Measurements from ENCODE around the gene RAB40C.

The RAB40C gene

DNA sequence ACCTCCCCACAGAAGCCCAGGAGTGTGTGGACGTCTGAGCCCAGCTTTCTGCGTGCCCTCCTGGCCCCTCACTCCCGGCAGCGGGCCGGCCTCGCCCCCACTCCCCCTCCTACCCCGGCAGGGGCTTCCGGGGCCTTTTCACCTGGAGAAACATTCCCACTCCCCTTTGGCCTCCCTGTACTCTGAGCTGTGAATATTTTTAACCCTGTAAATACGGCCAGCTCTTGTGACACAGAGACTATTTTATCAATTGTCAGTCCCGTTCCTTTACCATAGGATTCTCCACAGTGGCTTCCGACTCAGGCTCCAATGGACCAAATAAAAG is 35.6 kb upstream of the RAB40C start:
- TF ChIP-seq GLIS3 (CRISPR knock-in tag; IDR thresholded peaks at IDR 0.05) (no peak), OSR1 (CRISPR knock-in tag; IDR thresholded peaks at IDR 0.05) (no peak), ZNF565 (CRISPR knock-in tag; conservative IDR thresholded peaks at IDR 0.05; ENCODE audit: low read depth) (no peak), ZC3H10 (CRISPR knock-in tag; IDR thresholded peaks at IDR 0.05) (no peak), ARNTL (CRISPR knock-in tag; IDR thresholded peaks at IDR 0.05; ENCODE audit: borderline replicate concordance, low read depth) (no peak), TOX (CRISPR knock-in tag; IDR thresholded peaks at IDR 0.05; ENCODE audit: borderline replicate concordance) (no peak), ZNF70 (CRISPR knock-in tag; IDR thresholded peaks at IDR 0.05) (no peak), CSDC2 (CRISPR knock-in tag; IDR thresholded peaks at IDR 0.05) (no peak), SNAI2 (CRISPR knock-in tag; IDR thresholded peaks at IDR 0.05) (no peak)
- TF ChIP-seq, protein P1, sequence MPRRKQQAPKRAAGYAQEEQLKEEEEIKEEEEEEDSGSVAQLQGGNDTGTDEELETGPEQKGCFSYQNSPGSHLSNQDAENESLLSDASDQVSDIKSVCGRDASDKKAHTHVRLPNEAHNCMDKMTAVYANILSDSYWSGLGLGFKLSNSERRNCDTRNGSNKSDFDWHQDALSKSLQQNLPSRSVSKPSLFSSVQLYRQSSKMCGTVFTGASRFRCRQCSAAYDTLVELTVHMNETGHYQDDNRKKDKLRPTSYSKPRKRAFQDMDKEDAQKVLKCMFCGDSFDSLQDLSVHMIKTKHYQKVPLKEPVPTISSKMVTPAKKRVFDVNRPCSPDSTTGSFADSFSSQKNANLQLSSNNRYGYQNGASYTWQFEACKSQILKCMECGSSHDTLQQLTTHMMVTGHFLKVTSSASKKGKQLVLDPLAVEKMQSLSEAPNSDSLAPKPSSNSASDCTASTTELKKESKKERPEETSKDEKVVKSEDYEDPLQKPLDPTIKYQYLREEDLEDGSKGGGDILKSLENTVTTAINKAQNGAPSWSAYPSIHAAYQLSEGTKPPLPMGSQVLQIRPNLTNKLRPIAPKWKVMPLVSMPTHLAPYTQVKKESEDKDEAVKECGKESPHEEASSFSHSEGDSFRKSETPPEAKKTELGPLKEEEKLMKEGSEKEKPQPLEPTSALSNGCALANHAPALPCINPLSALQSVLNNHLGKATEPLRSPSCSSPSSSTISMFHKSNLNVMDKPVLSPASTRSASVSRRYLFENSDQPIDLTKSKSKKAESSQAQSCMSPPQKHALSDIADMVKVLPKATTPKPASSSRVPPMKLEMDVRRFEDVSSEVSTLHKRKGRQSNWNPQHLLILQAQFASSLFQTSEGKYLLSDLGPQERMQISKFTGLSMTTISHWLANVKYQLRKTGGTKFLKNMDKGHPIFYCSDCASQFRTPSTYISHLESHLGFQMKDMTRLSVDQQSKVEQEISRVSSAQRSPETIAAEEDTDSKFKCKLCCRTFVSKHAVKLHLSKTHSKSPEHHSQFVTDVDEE (CRISPR knock-in tag; IDR thresholded peaks at IDR 0.05): no peak
- TF ChIP-seq, protein P2, sequence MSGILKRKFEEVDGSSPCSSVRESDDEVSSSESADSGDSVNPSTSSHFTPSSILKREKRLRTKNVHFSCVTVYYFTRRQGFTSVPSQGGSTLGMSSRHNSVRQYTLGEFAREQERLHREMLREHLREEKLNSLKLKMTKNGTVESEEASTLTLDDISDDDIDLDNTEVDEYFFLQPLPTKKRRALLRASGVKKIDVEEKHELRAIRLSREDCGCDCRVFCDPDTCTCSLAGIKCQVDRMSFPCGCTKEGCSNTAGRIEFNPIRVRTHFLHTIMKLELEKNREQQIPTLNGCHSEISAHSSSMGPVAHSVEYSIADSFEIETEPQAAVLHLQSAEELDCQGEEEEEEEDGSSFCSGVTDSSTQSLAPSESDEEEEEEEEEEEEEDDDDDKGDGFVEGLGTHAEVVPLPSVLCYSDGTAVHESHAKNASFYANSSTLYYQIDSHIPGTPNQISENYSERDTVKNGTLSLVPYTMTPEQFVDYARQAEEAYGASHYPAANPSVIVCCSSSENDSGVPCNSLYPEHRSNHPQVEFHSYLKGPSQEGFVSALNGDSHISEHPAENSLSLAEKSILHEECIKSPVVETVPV (CRISPR knock-in tag; IDR thresholded peaks at IDR 0.05): no peak
- ATAC-seq: no peak

DNA sequence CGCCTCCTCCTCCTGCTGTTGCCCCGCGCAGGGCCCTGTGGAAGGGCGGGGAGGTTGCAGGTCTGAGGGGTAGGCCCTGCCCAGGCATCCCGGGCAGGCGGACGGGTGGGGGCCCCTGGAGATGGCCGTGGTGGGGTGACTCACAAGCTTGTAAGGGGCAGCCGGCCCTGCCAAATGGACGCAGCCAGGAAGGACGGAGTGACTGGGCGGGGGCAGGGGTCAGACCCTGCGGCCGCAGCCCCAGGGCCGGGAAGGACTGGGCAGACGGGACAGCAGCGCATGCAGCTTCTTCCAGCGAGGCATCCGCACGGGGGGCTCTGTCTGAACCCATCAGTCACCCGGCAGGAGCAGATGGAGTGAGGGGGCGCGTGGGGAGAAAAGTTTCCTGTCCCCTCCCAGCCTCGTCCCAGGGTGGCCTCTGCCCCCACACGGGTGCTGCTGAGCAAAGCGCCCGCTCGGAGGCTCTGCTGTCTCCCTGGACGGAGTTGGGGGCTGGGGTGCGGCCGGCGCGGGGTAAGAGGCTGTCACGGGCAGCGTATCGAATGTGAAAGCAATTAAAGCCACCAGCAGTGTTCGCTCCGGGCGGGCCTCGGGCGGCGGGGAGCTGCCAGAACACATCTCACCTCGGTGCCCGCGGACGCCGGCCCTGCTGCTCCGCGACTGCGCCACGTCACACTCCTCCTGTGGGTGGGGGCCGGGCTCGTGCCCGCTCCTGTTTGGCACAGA is 35.1 kb upstream of the RAB40C start:
- ATAC-seq: no peak; the same call in 1 of the 3 replicates
- no peak for TF ChIP-seq ZC3H10 (CRISPR knock-in tag; IDR thresholded peaks at IDR 0.05)
- TF ChIP-seq ZFP3 (CRISPR knock-in tag; IDR thresholded peaks at IDR 0.05): no peak
- no peak for TF ChIP-seq SNAI2 (CRISPR knock-in tag; IDR thresholded peaks at IDR 0.05)
- no peak for TF ChIP-seq PPARA (CRISPR knock-in tag; IDR thresholded peaks at IDR 0.05; ENCODE audit: borderline replicate concordance)
- TF ChIP-seq TOX (CRISPR knock-in tag; IDR thresholded peaks at IDR 0.05; ENCODE audit: borderline replicate concordance): no peak
- TF ChIP-seq ZNF8 (CRISPR knock-in tag; IDR thresholded peaks at IDR 0.05): no peak
- TF ChIP-seq ARNTL (CRISPR knock-in tag; IDR thresholded peaks at IDR 0.05; ENCODE audit: borderline replicate concordance, low read depth): no peak
- TF ChIP-seq CSDC2 (CRISPR knock-in tag; IDR thresholded peaks at IDR 0.05): no peak
- TF ChIP-seq ISL1 (CRISPR knock-in tag; IDR thresholded peaks at IDR 0.05): no peak
- TF ChIP-seq RARB (CRISPR knock-in tag; IDR thresholded peaks at IDR 0.05): no peak
- TF ChIP-seq, protein P2 (CRISPR knock-in tag; IDR thresholded peaks at IDR 0.05): no peak
- no peak for TF ChIP-seq ZNF70 (CRISPR knock-in tag; IDR thresholded peaks at IDR 0.05)
- TF ChIP-seq BACH2 (CRISPR knock-in tag; IDR thresholded peaks at IDR 0.05; ENCODE audit: borderline replicate concordance): no peak
- no peak for TF ChIP-seq TCF4 (CRISPR knock-in tag; IDR thresholded peaks at IDR 0.05; ENCODE audit: borderline replicate concordance)

DNA sequence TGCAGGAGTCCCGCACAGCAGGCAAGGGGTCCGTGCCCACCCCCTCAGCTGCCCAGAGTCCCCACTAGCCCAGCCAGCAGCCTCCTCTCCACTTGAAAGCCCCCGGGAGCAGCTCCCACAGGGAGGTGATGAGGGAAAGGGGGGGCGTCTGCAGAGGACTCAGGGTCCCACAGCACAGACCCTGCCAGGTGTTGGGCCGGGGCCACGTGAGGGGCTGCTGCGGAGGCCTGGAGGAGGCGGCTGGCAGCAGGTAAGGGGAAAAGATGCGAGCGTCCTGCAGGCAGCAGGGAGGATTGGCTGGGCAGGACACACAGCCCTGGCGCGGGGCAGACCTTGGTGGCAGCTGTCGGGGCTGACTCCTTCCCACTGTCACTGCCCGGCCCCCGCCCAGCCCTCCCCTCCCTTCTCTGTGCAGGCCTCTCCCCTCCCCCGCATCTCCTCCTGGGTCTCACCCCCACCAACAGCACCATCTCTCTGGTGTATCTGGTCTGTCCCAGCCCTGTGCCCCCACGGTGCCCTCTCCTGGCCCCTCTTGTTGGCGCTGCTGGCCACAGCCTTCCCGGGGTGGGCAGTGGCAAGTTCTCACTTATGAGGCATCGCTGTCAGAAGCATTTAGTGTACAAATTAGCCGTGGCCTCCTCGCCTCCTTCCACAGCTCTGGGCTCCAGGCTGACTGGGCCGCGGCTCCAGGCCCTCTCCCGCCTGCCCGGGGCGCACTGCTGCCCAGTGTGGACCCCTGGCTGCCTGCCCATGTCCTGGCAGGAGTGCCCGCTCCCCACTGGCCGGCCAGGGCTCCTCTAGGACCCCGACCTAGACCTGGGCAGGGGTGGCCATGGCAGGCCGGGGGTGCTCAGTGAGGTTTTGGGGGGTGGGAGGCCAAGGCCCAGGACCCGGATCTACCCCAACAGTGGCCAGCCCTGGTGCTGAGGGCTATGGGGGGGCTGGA is 34.1 kb upstream of the RAB40C start:
- peak; percentile 70 for ATAC-seq
- TF ChIP-seq SNAI2 (CRISPR knock-in tag; IDR thresholded peaks at IDR 0.05) (no peak), TCF4 (CRISPR knock-in tag; IDR thresholded peaks at IDR 0.05; ENCODE audit: borderline replicate concordance) (no peak), RARB (CRISPR knock-in tag; IDR thresholded peaks at IDR 0.05) (no peak), TOX (CRISPR knock-in tag; IDR thresholded peaks at IDR 0.05; ENCODE audit: borderline replicate concordance) (no peak), ZFP30 (CRISPR knock-in tag; IDR thresholded peaks at IDR 0.05) (no peak), ISL1 (CRISPR knock-in tag; IDR thresholded peaks at IDR 0.05) (no peak), ZNF70 (CRISPR knock-in tag; IDR thresholded peaks at IDR 0.05) (no peak), ZNF565 (CRISPR knock-in tag; conservative IDR thresholded peaks at IDR 0.05; ENCODE audit: low read depth) (no peak), GLIS3 (CRISPR knock-in tag; IDR thresholded peaks at IDR 0.05) (no peak), CSDC2 (CRISPR knock-in tag; IDR thresholded peaks at IDR 0.05) (no peak), BACH2 (CRISPR knock-in tag; IDR thresholded peaks at IDR 0.05; ENCODE audit: borderline replicate concordance) (no peak), ESRRG (CRISPR knock-in tag; IDR thresholded peaks at IDR 0.05) (no peak), PPARA (CRISPR knock-in tag; IDR thresholded peaks at IDR 0.05; ENCODE audit: borderline replicate concordance) (no peak), ZFP3 (CRISPR knock-in tag; IDR thresholded peaks at IDR 0.05) (no peak), ZC3H10 (CRISPR knock-in tag; IDR thresholded peaks at IDR 0.05) (no peak)
- TF ChIP-seq, protein P3, sequence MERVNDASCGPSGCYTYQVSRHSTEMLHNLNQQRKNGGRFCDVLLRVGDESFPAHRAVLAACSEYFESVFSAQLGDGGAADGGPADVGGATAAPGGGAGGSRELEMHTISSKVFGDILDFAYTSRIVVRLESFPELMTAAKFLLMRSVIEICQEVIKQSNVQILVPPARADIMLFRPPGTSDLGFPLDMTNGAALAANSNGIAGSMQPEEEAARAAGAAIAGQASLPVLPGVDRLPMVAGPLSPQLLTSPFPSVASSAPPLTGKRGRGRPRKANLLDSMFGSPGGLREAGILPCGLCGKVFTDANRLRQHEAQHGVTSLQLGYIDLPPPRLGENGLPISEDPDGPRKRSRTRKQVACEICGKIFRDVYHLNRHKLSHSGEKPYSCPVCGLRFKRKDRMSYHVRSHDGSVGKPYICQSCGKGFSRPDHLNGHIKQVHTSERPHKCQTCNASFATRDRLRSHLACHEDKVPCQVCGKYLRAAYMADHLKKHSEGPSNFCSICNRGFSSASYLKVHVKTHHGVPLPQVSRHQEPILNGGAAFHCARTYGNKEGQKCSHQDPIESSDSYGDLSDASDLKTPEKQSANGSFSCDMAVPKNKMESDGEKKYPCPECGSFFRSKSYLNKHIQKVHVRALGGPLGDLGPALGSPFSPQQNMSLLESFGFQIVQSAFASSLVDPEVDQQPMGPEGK (CRISPR knock-in tag; IDR thresholded peaks at IDR 0.05; ENCODE audit: borderline replicate concordance): no peak
- TF ChIP-seq, protein P2 (CRISPR knock-in tag; IDR thresholded peaks at IDR 0.05): no peak
- TF ChIP-seq, protein P4, sequence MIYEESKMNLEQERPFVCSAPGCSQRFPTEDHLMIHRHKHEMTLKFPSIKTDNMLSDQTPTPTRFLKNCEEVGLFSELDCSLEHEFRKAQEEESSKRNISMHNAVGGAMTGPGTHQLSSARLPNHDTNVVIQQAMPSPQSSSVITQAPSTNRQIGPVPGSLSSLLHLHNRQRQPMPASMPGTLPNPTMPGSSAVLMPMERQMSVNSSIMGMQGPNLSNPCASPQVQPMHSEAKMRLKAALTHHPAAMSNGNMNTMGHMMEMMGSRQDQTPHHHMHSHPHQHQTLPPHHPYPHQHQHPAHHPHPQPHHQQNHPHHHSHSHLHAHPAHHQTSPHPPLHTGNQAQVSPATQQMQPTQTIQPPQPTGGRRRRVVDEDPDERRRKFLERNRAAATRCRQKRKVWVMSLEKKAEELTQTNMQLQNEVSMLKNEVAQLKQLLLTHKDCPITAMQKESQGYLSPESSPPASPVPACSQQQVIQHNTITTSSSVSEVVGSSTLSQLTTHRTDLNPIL (CRISPR knock-in tag; IDR thresholded peaks at IDR 0.05; ENCODE audit: low read depth): no peak
